ENCODE data around the gene CAMTA1. TPM values are rescaled to one million over a fixed set of nuclear protein-coding genes. Genes with fewer than 3 reads are reported as not detected.

The CAMTA1 gene
- total and polyA plus RNA-seq, 2 experiments from 2014 or later: 89.0 to 145 TPM

DNA sequence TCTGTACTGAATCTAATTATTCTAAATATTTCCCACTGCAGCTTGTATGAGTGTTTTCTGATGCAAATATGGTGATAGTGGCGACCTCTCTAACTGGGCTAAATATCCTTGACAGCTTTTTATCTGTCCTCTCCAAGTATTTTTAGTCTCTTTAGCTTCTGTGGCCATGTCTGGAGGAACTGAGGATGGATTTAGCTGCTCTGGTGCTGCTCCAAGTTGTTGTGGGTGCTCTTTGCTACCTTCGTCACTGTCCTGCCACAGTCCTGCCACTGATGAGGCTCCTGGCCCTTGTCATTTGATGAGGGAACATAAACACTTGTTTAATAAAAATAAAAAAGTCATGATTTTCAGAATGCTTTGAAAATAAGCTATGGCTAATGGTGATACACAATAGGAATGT, 15.9 kb downstream of the CAMTA1 start:
- no peaks in the 10 kb centered on the region for H3K27me3 ChIP-seq
- peaks cover 4% of the 10 kb centered on the region for H3K4me1 ChIP-seq (ENCODE audit: insufficient read depth)
- H4K20me1 ChIP-seq (ENCODE audit: insufficient read depth, poor library complexity, severe bottlenecking): peaks cover 10% of the 10 kb centered on the region
- H3K27ac ChIP-seq: peak overlapping the region; percentile 44
- TF ChIP-seq, protein P1, sequence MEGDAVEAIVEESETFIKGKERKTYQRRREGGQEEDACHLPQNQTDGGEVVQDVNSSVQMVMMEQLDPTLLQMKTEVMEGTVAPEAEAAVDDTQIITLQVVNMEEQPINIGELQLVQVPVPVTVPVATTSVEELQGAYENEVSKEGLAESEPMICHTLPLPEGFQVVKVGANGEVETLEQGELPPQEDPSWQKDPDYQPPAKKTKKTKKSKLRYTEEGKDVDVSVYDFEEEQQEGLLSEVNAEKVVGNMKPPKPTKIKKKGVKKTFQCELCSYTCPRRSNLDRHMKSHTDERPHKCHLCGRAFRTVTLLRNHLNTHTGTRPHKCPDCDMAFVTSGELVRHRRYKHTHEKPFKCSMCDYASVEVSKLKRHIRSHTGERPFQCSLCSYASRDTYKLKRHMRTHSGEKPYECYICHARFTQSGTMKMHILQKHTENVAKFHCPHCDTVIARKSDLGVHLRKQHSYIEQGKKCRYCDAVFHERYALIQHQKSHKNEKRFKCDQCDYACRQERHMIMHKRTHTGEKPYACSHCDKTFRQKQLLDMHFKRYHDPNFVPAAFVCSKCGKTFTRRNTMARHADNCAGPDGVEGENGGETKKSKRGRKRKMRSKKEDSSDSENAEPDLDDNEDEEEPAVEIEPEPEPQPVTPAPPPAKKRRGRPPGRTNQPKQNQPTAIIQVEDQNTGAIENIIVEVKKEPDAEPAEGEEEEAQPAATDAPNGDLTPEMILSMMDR (IDR thresholded peaks at IDR 0.05; ENCODE audit: poor library complexity): no peak
- TF ChIP-seq EZH2phosphoT487 (IDR thresholded peaks at IDR 0.05; ENCODE audit: low read depth, severe bottlenecking, unreplicated experiment) (no peak), EZH2 (IDR thresholded peaks at IDR 0.05; ENCODE audit: borderline replicate concordance) (no peak)
- H3K36me3 ChIP-seq (replicated peaks; ENCODE audit: insufficient read depth, low read depth): no peaks in the 10 kb centered on the region
- peaks cover 97% of the 10 kb centered on the region for H3K79me2 ChIP-seq
- 87% methylated on average over 2 of the region's 2 CpGs for WGBS (ENCODE audit: low lambda C conversion rate, missing lambda C conversion rate)
- no peak overlapping the region for H2AFZ ChIP-seq
- peak overlapping the region; percentile 6 for H3K4me2 ChIP-seq
- no peaks in the 10 kb centered on the region for H3K9me3 ChIP-seq (ENCODE audit: low read depth)
- H3K9me2 ChIP-seq (replicated peaks; ENCODE audit: insufficient read depth): no peaks in the 10 kb centered on the region
- no peak overlapping the region for H3K4me3 ChIP-seq
- DNase-seq (ENCODE audit: low spot score): no peak

DNA sequence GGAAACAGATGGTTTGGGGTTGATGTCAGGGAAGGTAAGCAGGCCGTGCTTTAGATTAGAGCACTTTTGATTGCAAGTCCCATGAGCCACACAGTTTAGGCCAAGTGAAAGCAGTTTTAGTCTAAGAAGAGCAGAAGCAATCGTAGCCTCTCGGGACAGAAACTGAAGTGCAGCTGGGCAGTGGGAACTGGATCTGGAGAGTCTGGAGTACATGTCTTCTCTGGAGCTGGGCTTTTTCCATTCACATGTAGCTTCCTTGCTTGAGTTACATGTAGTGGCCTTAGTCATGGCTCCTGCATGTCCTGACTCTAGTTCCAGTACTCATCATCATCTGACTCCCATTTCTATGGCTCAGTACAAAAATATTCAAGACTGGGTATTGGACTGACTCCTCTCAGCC, 16.7 kb downstream of the CAMTA1 start:
- peaks cover 97% of the 10 kb centered on the region for H3K79me2 ChIP-seq
- H3K9me3 ChIP-seq (ENCODE audit: low read depth): no peaks in the 10 kb centered on the region
- no peak for DNase-seq (ENCODE audit: low spot score)
- H2AFZ ChIP-seq: no peak overlapping the region
- no peaks in the 10 kb centered on the region for H3K36me3 ChIP-seq (replicated peaks; ENCODE audit: insufficient read depth, low read depth)
- H3K27ac ChIP-seq: peak overlapping the region; percentile 44
- H3K4me1 ChIP-seq (ENCODE audit: insufficient read depth): no peaks in the 10 kb centered on the region
- no peak for TF ChIP-seq EZH2phosphoT487 (IDR thresholded peaks at IDR 0.05; ENCODE audit: low read depth, severe bottlenecking, unreplicated experiment)
- TF ChIP-seq EZH2 (IDR thresholded peaks at IDR 0.05; ENCODE audit: borderline replicate concordance): no peak
- TF ChIP-seq, protein P1 (IDR thresholded peaks at IDR 0.05; ENCODE audit: poor library complexity): no peak
- no peak overlapping the region for H3K4me2 ChIP-seq
- WGBS (ENCODE audit: low lambda C conversion rate, missing lambda C conversion rate): 91% methylated on average over 3 of the region's 3 CpGs
- H3K4me3 ChIP-seq: no peak overlapping the region
- H3K27me3 ChIP-seq: no peaks in the 10 kb centered on the region
- H4K20me1 ChIP-seq (ENCODE audit: insufficient read depth, poor library complexity, severe bottlenecking): peaks cover 9% of the 10 kb centered on the region
- no peaks in the 10 kb centered on the region for H3K9me2 ChIP-seq (replicated peaks; ENCODE audit: insufficient read depth)

DNA sequence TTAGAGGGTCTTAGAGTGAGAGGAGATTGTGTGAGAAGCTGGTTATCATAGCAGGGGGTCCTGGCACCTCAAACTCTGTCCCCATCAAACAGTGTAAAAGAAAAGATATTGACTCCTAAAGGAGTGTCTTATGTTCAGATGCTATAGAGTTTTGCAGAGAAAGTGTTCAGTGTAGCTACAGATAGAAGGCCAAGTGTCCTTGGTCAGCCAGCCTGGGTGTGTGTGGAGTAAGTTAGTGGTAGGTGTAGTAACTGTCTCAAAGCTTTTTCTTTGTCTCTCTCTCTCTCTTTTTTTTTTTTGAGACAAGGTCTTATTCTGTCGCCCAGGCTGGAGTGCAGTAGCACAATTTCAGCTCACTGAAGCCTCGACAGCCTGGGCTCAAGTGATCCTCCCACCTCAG, 17.2 kb downstream of the CAMTA1 start:
- Histone ChIP-seq H3K9me2 (replicated peaks; ENCODE audit: insufficient read depth) (no peaks in the 10 kb centered on the region), H2AFZ (no peak overlapping the region), H3K9me3 (ENCODE audit: low read depth) (no peaks in the 10 kb centered on the region), H3K27me3 (no peaks in the 10 kb centered on the region), H3K4me1 (ENCODE audit: insufficient read depth) (no peaks in the 10 kb centered on the region), H3K36me3 (replicated peaks; ENCODE audit: insufficient read depth, low read depth) (no peaks in the 10 kb centered on the region), H3K79me2 (peaks cover 95% of the 10 kb centered on the region), H3K27ac (no peak overlapping the region), H3K4me3 (no peak overlapping the region), H3K4me2 (no peak overlapping the region), H4K20me1 (ENCODE audit: insufficient read depth, poor library complexity, severe bottlenecking) (peaks cover 7% of the 10 kb centered on the region)
- no peak for DNase-seq (ENCODE audit: low spot score)
- no peak for TF ChIP-seq EZH2phosphoT487 (IDR thresholded peaks at IDR 0.05; ENCODE audit: low read depth, severe bottlenecking, unreplicated experiment)
- TF ChIP-seq EZH2 (IDR thresholded peaks at IDR 0.05; ENCODE audit: borderline replicate concordance): no peak
- WGBS (ENCODE audit: low lambda C conversion rate, missing lambda C conversion rate): 92% methylated on average over 2 of the region's 2 CpGs

DNA sequence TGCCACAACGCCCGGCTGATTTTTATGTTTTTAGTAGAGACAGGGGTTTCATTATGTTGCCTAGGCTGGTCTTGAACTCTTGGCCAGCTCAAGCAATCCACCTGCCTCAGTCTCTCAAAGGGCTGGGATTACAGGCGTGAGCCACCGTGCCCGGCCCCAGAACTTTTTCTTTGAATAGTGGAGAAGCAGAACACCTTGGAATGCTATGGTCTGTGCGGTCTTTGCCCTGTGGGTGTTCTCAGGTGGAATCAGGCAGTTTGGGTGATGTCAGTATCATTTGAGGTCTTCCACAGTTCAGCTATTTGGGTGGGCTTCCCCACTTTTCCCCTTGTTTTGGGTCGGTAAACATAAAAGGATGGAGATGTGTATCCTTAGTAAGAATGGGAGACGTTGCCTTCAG, 17.6 kb downstream of the CAMTA1 start:
- TF ChIP-seq EZH2phosphoT487 (IDR thresholded peaks at IDR 0.05; ENCODE audit: low read depth, severe bottlenecking, unreplicated experiment) (no peak), EZH2 (IDR thresholded peaks at IDR 0.05; ENCODE audit: borderline replicate concordance) (no peak)
- TF ChIP-seq, protein P1 (IDR thresholded peaks at IDR 0.05; ENCODE audit: poor library complexity): no peak
- Histone ChIP-seq H3K4me3 (no peak overlapping the region), H3K27me3 (no peaks in the 10 kb centered on the region), H3K4me1 (ENCODE audit: insufficient read depth) (no peaks in the 10 kb centered on the region), H3K36me3 (replicated peaks; ENCODE audit: insufficient read depth, low read depth) (no peaks in the 10 kb centered on the region), H4K20me1 (ENCODE audit: insufficient read depth, poor library complexity, severe bottlenecking) (peaks cover 7% of the 10 kb centered on the region), H3K9me3 (ENCODE audit: low read depth) (no peaks in the 10 kb centered on the region), H3K27ac (no peak overlapping the region), H3K4me2 (no peak overlapping the region), H3K9me2 (replicated peaks; ENCODE audit: insufficient read depth) (no peaks in the 10 kb centered on the region), H2AFZ (no peak overlapping the region), H3K79me2 (peaks cover 91% of the 10 kb centered on the region)
- DNase-seq (ENCODE audit: low spot score): no peak
- WGBS (ENCODE audit: low lambda C conversion rate, missing lambda C conversion rate): 82% methylated on average over 8 of the region's 8 CpGs

Data from hepatocyte (in vitro differentiated cells).